HG03342 (cell line): ENCODE data around the gene NCS1.

Experiments used
- ATAC-seq: cut with Tn5 transposase; IDR thresholded peaks from one replicate; pipeline ENCODE4 v1.9.1; 2021; ENCODE audit warnings: mild to moderate bottlenecking, moderate library complexity; ENCODE audit not compliant: unreplicated experiment

The NCS1 gene

GRCh38 chr9:130211548-130212226, 39.5 kb downstream of the NCS1 start:
- ATAC-seq, result no peak

GRCh38 chr9:130212543-130213297, 40.5 kb downstream of the NCS1 start:
- ATAC-seq, result no peak

DNA sequence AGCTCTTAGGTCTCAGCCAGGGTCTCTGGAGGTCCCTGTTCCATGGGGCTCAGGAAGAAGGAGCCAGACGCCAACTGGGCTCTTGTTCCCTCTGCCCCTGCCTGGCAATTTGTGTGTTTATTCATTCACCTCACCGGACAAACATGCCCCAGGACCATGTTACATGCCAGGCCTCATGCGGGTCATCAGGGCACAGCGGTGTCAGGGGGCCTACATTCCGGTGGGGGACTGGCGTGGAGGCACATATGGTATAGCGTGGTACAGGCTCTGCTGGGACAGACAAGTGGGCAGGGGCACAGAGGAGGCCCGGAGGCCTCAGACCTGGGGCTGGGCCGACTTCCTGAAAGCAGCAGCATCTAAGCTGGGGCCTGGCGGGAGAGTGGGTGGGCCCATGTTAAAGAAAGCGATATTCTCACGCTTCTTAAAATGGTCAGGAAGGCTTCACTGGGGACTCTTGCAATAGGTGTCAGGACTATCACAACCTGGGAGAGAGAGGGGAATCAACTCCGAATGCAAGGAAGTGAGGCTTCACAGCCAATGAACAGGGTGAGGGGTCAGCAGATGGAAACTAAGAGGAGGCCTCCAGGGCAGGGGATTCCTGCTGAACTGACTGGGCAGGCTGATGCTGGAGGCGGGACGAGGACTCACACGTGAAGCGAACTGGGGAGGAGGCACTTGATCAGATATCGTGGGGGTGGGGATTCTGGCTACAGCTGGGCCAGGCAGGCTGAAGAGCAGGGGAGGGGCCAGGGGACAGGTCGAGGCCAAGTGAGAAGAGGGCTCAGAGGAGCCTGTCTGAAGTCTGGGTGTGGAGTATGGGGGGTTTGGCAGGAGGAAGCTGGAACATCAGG, 41.9 kb downstream of the NCS1 start:
- no peak for ATAC-seq

GRCh38 chr9:130214776-130215340, 42.7 kb downstream of the NCS1 start:
- ATAC-seq, result no peak

DNA sequence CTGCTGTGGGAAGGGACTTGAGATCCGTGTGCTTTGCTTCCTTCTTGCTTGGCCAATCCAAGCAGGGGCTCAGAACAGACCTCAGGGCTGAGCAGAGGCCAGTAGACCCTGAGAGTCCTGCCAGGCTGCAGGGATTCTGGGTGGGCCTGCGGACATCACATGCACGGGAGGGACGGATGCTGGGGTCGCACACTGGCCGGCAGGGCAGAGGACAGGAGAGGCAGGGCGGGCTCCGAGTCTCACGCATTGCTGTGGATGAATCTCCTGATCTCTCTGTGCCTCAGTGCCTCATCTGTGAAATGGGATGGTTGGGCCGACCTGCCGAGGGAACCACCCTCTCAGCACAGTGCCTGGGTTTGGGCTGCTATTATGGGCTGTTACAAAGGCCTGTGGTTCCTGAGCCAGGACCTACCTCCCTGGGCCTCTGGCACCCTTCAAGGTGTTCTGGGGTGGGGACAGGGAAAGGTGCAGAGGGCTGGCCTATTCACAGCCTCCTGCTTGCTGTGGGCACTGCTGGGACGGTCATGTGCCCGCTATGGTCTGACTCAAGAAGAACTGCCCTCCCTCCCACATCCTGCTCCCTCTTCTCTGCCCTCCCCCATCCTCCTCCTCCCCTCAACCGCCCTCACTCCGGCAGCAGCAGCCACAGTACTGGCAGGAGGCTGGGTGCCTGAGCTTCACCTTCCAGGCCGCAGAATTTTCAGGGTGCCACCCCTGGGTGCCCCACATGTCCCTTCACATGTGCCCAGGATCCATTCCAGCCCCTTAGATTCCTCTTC, 43.3 kb downstream of the NCS1 start:
- no peak for ATAC-seq

- ATAC-seq, result no peak
Measured at GRCh38 chr9:130217838-130218237, 45.6 kb downstream of the NCS1 start.

GRCh38 chr9:130219661-130220096, 47.5 kb downstream of the NCS1 start:
- ATAC-seq, result no peak

GRCh38 chr9:130220352-130220751, 48.1 kb downstream of the NCS1 start:
- ATAC-seq, result no peak

GRCh38 chr9:130222833-130223232, 50.6 kb downstream of the NCS1 start:
- ATAC-seq, result no peak

- ATAC-seq, result no peak
Measured at GRCh38 chr9:130225071-130225470, 52.9 kb downstream of the NCS1 start.

GRCh38 chr9:130225586-130225985, 53.4 kb downstream of the NCS1 start:
- ATAC-seq, result no peak

DNA sequence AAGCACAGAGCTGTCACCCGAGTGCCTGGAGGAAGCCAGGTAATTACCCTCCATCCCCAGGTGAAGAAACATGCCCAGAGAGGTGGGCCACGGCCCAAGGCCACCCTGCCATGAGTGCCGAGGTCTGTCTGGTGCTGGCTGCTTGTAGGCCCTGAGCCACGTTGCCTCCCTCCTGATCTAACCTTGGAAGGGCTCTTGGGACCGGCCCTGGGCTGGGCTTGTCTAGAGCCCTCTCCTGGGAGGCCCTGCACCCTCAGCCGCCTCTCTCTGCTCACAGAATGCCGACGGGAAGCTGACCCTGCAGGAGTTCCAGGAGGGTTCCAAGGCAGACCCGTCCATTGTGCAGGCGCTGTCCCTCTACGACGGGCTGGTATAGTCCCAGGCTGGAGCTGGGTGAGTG, 53.9 kb downstream of the NCS1 start:
- ATAC-seq, result no peak

DNA sequence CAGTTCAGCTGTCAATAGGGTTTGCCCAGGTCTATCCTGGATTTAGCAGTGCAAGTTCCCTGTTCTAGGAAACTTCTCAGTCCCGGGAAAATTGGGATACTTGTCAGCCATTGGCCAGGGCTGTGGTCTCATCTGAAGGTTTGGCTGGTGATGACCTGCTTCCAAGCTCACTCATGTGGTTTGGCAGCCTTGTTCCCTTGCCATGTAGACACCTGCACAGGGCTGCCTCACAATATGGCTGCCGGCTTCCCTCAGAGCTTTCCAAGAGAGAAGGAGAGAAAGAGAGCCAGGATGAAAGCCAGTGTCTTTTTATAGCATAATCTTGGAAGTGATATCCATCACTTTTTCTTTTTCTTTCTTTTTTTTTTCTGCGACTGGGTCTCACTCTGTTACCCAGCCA, 55.6 kb downstream of the NCS1 start:
- no peak for ATAC-seq

GRCh38 chr9:130229759-130230158, 57.6 kb downstream of the NCS1 start:
- no peak for ATAC-seq

- ATAC-seq, result no peak
Measured at GRCh38 chr9:130230631-130231030, 58.4 kb downstream of the NCS1 start.

DNA sequence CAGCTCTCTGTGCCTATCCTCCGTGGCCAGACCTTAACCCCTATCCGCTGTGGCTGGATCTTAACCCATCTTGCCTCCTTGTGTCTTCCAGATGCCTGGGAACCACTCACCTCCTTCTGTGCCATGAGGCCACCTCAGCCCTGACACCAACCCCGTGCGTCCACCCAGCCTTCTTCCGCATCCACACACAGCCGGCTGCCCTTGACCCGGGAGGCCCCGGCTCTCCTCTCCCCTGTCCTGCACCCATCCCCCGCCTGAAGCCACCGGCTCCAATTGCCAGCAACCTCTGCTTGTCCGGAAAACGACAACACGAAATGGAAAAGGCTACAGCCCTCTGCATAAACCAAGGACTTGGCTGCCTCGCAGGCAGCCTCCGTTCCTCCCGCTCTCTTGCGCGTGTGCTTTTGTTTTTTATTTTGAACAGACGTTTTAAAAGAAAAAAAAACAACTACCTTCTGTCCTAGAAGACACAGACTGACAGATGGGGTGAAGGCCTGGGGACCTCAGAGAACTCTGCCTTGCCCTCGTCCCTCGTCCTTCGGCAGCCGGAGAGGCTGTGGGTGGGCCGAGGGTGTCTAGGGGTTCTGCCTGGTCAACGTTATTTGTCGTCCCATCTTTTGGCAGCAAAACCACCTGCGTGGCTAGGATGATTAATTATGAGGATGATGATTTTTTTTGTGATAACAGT, 60.8 kb downstream of the NCS1 start:
- ATAC-seq, result no peak

- no peak for ATAC-seq
Measured at GRCh38 chr9:130233587-130233945, 61.4 kb downstream of the NCS1 start.

- ATAC-seq, result no peak
Measured at GRCh38 chr9:130234340-130235260, 62.4 kb downstream of the NCS1 start.
